Measurements from ENCODE around the gene CHST9. TPM values are rescaled to one million over a fixed set of nuclear protein-coding genes. Genes with fewer than 3 reads are reported as not detected.
"Not testable (repeated sequence)": the region's sequence is repeated elsewhere in the genome, so short reads cannot be mapped to it uniquely, and the experiment has no call there.

Gene CHST9
- total RNA-seq, 4 donors from 2014 or later: 0.16 to 0.80 (median 0.41) TPM; not detected in 1

DNA sequence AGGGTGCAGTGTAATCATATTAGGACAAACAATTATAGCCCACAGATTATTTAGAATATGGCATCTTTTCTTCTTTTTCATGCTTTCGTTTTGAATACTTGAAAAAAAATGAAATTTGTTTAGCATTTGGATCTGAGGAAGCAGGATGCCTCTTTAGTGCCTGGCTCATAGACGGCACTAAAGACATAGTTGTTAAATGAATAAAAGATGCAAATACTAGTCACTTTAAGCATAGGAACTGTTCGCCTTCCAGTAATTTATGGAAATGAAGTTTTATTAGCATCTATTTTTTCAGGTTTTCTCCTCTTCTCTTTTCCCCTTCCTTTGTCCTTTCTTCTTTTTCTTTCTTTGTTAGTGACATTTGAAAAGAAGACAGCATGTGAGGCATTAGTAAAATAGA is 80.4 kb downstream of the CHST9 start:
- H3K27me3 ChIP-seq: no peaks in the 10 kb centered on the region
- WGBS, 2 donors (ENCODE audit: low coverage in 1 of 2): 63 to 66% methylated on average over 3 of the region's 3 CpGs
- TF ChIP-seq, protein P1, sequence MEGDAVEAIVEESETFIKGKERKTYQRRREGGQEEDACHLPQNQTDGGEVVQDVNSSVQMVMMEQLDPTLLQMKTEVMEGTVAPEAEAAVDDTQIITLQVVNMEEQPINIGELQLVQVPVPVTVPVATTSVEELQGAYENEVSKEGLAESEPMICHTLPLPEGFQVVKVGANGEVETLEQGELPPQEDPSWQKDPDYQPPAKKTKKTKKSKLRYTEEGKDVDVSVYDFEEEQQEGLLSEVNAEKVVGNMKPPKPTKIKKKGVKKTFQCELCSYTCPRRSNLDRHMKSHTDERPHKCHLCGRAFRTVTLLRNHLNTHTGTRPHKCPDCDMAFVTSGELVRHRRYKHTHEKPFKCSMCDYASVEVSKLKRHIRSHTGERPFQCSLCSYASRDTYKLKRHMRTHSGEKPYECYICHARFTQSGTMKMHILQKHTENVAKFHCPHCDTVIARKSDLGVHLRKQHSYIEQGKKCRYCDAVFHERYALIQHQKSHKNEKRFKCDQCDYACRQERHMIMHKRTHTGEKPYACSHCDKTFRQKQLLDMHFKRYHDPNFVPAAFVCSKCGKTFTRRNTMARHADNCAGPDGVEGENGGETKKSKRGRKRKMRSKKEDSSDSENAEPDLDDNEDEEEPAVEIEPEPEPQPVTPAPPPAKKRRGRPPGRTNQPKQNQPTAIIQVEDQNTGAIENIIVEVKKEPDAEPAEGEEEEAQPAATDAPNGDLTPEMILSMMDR (IDR thresholded peaks at IDR 0.05): no peak
- TF ChIP-seq POLR2A (IDR thresholded peaks at IDR 0.05) (no peak), EP300 (IDR thresholded peaks at IDR 0.05; ENCODE audit: low read depth) (no peak), POLR2AphosphoS5 (IDR thresholded peaks at IDR 0.05) (no peak)

DNA sequence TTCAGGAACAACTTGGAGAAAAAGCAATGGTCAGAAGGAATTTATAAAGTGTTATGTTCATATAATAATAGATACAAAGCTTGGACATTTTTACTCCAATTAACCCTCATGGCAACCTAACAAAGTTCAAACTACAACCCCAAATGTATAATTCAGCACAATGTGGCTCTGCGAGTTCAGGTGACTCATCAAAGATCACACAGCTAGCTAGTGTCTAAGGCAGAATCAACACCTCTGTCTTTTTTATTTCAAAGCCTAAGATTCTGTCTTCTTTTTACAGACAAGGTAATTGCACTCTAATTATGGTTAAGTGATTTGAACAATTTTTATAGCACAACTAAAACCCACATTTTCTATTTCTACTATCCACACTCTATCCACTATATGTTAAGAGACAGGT is 90.5 kb downstream of the CHST9 start:
- intact Hi-C loops (cut with DNase I; ENCODE audit: low total_unique reads): no loop called here
- Histone ChIP-seq H3K9me3 (no peaks in the 10 kb centered on the region), H3K4me3 (no peak overlapping the region), H3K27ac (no peak overlapping the region), H3K4me1 (no peaks in the 10 kb centered on the region), H3K27me3 (no peaks in the 10 kb centered on the region), H3K36me3 (no peaks in the 10 kb centered on the region)
- in situ Hi-C loops (cut with MboI; ENCODE audit: low pct_ligation_motif_present in 1 of 4, low pct_unique_long_range_greater_than_20kb in 1 of 4, low sequenced_read_pairs in 3 of 4): no loop called here
- 53 to 60% methylated on average over 1 of the region's 1 CpG for WGBS, 2 donors (ENCODE audit: low coverage in 1 of 2)
- TF ChIP-seq POLR2A (IDR thresholded peaks at IDR 0.05) (no peak), EP300 (IDR thresholded peaks at IDR 0.05; ENCODE audit: low read depth) (no peak), POLR2AphosphoS5 (IDR thresholded peaks at IDR 0.05) (no peak)
- TF ChIP-seq, protein P1 (IDR thresholded peaks at IDR 0.05): no peak
- no peak for DNase-seq

More for the DNA sequence above, 80.4 kb downstream of the CHST9 start:
- Histone ChIP-seq H3K9me3 (no peaks in the 10 kb centered on the region), H3K4me3 (no peak overlapping the region), H3K36me3 (no peaks in the 10 kb centered on the region), H3K4me1 (no peaks in the 10 kb centered on the region), H3K27ac (no peak overlapping the region)
- intact Hi-C loops (cut with DNase I; ENCODE audit: low total_unique reads) (no loop called here), in situ Hi-C loops (cut with MboI; ENCODE audit: low pct_ligation_motif_present in 1 of 4, low pct_unique_long_range_greater_than_20kb in 1 of 4, low sequenced_read_pairs in 3 of 4) (no loop called here)
- DNase-seq: no peak

DNA sequence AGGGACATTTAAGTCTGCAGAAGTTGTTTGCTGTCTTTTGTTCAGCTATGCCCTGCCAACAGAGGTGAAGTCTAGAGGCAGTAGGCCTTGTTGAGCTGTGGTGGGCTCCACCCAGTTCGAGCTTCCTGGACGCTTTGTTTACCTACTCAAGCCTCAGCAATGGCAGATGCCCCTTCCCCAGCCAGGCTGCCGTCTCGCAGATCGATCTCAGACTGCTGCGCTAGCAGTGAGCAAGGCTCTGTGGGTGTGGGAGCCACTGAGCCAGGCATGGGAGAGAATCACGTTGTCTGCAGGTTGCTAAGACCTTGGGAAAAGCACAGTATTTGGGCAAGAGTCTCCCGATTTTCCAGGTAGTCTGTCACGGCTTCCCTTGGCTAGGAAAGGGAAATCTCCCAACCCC is 91.8 kb downstream of the CHST9 start:
- H3K4me3 ChIP-seq; H3K36me3 ChIP-seq; H3K27ac ChIP-seq; intact Hi-C loops (cut with DNase I; ENCODE audit: low total_unique reads); H3K4me1 ChIP-seq; in situ Hi-C loops (cut with MboI; ENCODE audit: low pct_ligation_motif_present in 1 of 4, low pct_unique_long_range_greater_than_20kb in 1 of 4, low sequenced_read_pairs in 3 of 4); H3K9me3 ChIP-seq; DNase-seq; H3K27me3 ChIP-seq: not testable (repeated sequence)
- WGBS, 2 donors (ENCODE audit: low coverage in 1 of 2): 81% methylated on average over 9 of the region's 9 CpGs; no CpG with 5 or more reads in 1 of the 2 donors

DNA sequence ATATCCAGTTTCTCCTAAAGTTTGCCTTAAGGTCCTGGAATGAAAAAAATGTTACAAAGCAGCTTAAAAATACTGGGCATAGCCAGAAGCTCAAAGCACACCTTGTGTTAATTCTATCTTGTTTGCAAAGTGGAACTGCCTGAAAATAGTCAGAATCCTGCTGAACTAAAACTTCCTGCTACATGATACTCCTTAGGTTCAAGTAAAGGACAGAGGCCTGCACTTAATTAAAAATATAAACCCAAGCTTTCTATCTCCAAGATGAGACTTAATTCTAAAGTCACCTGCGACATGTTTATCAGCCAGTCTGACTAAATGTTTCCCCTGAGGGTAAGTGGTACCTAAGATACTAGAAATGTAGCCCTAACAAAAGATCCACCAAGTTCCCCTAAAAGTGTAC is 103.4 kb downstream of the CHST9 start:
- in situ Hi-C loops (cut with MboI; ENCODE audit: low pct_ligation_motif_present in 1 of 4, low pct_unique_long_range_greater_than_20kb in 1 of 4, low sequenced_read_pairs in 3 of 4): no loop called here
- Histone ChIP-seq H3K27ac (no peak overlapping the region), H3K27me3 (no peaks in the 10 kb centered on the region), H3K4me1 (no peaks in the 10 kb centered on the region), H3K36me3 (no peaks in the 10 kb centered on the region), H3K4me3 (no peak overlapping the region), H3K9me3 (no peaks in the 10 kb centered on the region)
- no peak for DNase-seq
- TF ChIP-seq POLR2AphosphoS5 (IDR thresholded peaks at IDR 0.05): no peak
- TF ChIP-seq, protein P1 (IDR thresholded peaks at IDR 0.05): no peak
- 81 to 89% methylated on average over 1 of the region's 1 CpG for WGBS, 2 donors (ENCODE audit: low coverage in 1 of 2)
- intact Hi-C loops (cut with DNase I; ENCODE audit: low total_unique reads): no loop called here

DNA sequence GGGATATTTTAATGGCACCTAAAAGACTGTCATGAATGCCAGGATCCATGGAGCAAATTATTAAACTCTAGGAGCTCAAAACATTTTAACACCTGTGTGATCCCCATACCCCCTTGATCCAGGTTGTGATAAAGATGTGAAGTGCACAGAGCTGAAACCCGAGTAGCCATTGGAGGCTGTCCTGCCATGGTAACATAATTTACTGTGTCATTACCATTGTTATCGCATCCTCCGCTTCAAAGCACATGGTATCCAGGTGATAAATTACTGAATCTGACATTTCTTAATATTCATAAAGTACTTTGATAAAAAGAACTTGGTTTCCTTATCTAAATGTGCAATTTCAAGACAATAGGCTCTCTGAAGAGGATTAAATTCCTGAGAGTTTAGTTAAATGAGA is 109.3 kb downstream of the CHST9 start:
- Histone ChIP-seq H3K36me3 (no peaks in the 10 kb centered on the region), H3K9me3 (no peaks in the 10 kb centered on the region), H3K27me3 (no peaks in the 10 kb centered on the region), H3K27ac (no peak overlapping the region), H3K4me1 (no peaks in the 10 kb centered on the region), H3K4me3 (no peak overlapping the region)
- intact Hi-C loops (cut with DNase I; ENCODE audit: low total_unique reads): no loop called here
- 53% methylated on average over 3 of the region's 3 CpGs; no CpG with 5 or more reads in 1 of the 2 donors for WGBS, 2 donors (ENCODE audit: low coverage in 1 of 2)
- DNase-seq: no peak
- in situ Hi-C loops (cut with MboI; ENCODE audit: low pct_ligation_motif_present in 1 of 4, low pct_unique_long_range_greater_than_20kb in 1 of 4, low sequenced_read_pairs in 3 of 4): no loop called here
- TF ChIP-seq, protein P1 (IDR thresholded peaks at IDR 0.05): no peak
- TF ChIP-seq POLR2A (IDR thresholded peaks at IDR 0.05) (no peak), POLR2AphosphoS5 (IDR thresholded peaks at IDR 0.05) (no peak), EP300 (IDR thresholded peaks at IDR 0.05; ENCODE audit: low read depth) (no peak)

Data from transverse colon (tissue), 4 donors.